ENCODE data around the gene WDR70. TPM values are rescaled to one million over a fixed set of nuclear protein-coding genes. Genes with fewer than 3 reads are reported as not detected.

The WDR70 gene
- total RNA-seq, 1 experiment from 2014 or later: 40.2 TPM

DNA sequence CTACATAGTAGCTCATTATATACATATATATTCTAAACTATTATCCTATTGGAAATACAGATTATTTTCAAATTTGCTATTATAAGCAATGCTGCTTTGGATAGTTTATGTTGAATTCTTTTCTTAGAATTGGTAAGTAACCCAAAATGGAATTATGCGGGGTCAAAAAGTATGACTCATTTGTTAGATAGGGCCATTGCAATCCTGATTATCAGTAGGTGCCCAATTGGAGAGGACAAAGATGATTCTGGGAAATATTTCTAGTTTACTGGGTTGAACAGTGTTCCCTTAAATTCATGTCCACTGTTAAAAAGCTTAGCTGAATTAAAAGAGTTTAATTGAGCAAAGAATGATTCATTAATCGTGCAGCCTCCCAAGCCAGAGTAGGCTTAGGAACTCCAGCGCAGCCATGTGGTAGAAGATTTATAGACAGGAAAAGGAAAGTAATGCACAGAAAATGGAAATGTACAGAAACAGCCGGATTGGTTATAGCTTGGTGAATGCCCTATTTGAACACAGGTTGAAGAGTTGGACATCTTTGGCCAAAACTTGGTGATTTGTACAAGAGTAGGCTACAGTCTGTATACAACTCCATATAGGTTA is 379.0 kb downstream of the WDR70 start:
- no peaks in the 10 kb centered on the region for H3K36me3 ChIP-seq (ENCODE audit: control insufficient read depth, insufficient read depth, low read length)
- no peaks in the 10 kb centered on the region for H3K9me3 ChIP-seq
- POLR2A ChIA-PET: no interaction called here
- intact Hi-C loops (cut with micrococcal nuclease; ENCODE audit: unreplicated experiment): no loop called here
- Mint-ChIP-seq H3K27me3 (ENCODE audit: insufficient read depth, unreplicated experiment) (no peaks in the 10 kb centered on the region), H3K4me1 (ENCODE audit: low read depth, unreplicated experiment) (no peaks in the 10 kb centered on the region), H3K27ac (ENCODE audit: unreplicated experiment) (no peak overlapping the region), H3K36me3 (ENCODE audit: insufficient read depth, unreplicated experiment) (no peaks in the 10 kb centered on the region), H3K9me3 (ENCODE audit: unreplicated experiment) (no peaks in the 10 kb centered on the region), H3K4me3 (ENCODE audit: unreplicated experiment) (no peak overlapping the region)
- DNase-seq: no peak
- H3K4me3 ChIP-seq (ENCODE audit: low read depth, low read length): no peak overlapping the region
- no peaks in the 10 kb centered on the region; the same call in 1 of the 2 replicates for H3K4me1 ChIP-seq
- TF ChIP-seq, protein P1, sequence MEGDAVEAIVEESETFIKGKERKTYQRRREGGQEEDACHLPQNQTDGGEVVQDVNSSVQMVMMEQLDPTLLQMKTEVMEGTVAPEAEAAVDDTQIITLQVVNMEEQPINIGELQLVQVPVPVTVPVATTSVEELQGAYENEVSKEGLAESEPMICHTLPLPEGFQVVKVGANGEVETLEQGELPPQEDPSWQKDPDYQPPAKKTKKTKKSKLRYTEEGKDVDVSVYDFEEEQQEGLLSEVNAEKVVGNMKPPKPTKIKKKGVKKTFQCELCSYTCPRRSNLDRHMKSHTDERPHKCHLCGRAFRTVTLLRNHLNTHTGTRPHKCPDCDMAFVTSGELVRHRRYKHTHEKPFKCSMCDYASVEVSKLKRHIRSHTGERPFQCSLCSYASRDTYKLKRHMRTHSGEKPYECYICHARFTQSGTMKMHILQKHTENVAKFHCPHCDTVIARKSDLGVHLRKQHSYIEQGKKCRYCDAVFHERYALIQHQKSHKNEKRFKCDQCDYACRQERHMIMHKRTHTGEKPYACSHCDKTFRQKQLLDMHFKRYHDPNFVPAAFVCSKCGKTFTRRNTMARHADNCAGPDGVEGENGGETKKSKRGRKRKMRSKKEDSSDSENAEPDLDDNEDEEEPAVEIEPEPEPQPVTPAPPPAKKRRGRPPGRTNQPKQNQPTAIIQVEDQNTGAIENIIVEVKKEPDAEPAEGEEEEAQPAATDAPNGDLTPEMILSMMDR (IDR thresholded peaks at IDR 0.05; ENCODE audit: insufficient read depth in 1 of 2, low read depth in 1 of 2, low read length in 1 of 2, severe bottlenecking in 1 of 2, unreplicated experiment in 1 of 2): no peak
- CTCF ChIA-PET: no interaction called here
- BruUV-seq (replicated peaks): no TSS peak
- H3K27me3 ChIP-seq (replicated peaks; ENCODE audit: control insufficient read depth, insufficient read depth, low read length): no peaks in the 10 kb centered on the region

DNA sequence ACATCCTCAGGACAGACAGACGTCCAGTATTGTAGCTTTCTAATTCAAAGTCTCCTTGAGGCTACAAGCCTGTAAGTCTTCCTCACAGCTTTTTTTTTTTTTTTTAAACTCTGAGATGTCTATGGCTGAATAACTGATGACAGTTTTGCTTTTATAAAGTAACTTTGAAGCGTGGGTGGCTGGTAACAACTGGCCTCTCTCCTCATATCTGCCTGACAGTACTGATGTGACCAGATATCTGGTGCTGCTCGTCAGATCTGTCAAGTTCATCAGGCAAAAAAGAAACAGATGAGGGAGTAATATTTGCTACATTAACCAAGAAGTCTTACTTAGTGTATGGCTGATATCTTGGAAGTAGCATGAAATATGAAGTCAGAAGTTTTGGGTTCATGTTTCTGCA is 388.1 kb downstream of the WDR70 start:
- CTCF ChIA-PET: no interaction called here
- POLR2A ChIA-PET: no interaction called here
- intact Hi-C loops (cut with micrococcal nuclease; ENCODE audit: unreplicated experiment): no loop called here
- Mint-ChIP-seq H3K27ac (ENCODE audit: unreplicated experiment) (no peak overlapping the region), H3K9me3 (ENCODE audit: unreplicated experiment) (no peaks in the 10 kb centered on the region), H3K36me3 (ENCODE audit: insufficient read depth, unreplicated experiment) (no peaks in the 10 kb centered on the region), H3K27me3 (ENCODE audit: insufficient read depth, unreplicated experiment) (no peaks in the 10 kb centered on the region), H3K4me1 (ENCODE audit: low read depth, unreplicated experiment) (no peaks in the 10 kb centered on the region), H3K4me3 (ENCODE audit: unreplicated experiment) (no peak overlapping the region)
- DNase-seq: no peak
- BruUV-seq (replicated peaks): no TSS peak
- H3K4me3 ChIP-seq (ENCODE audit: low read depth, low read length): no peak overlapping the region
- TF ChIP-seq, protein P1 (IDR thresholded peaks at IDR 0.05; ENCODE audit: insufficient read depth in 1 of 2, low read depth in 1 of 2, low read length in 1 of 2, severe bottlenecking in 1 of 2, unreplicated experiment in 1 of 2): no peak
- H3K27me3 ChIP-seq (replicated peaks; ENCODE audit: control insufficient read depth, insufficient read depth, low read length): no peaks in the 10 kb centered on the region
- no peaks in the 10 kb centered on the region for H3K4me1 ChIP-seq
- no peaks in the 10 kb centered on the region; the same call in 1 of the 2 replicates for H3K9me3 ChIP-seq
- H3K36me3 ChIP-seq (ENCODE audit: control insufficient read depth, insufficient read depth, low read length): no peaks in the 10 kb centered on the region

DNA sequence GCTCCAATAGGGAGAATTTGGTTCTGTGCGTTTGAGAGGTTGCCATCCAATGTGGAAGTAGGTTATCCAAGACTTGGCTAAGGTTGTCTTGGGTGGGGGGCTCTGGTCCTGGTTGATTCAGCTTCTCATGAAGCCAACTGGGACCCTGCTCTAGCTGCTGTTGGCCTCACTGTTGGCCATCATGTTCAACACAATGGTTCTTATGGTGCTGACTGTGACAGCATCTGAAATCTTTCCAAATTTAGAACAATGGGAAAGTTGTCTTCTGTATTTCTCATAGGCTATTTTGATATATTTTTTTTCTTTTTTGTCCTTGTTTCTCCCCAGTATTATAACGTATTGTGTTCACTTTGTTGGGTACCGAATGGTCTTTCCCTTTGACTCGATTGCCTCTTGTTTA is 388.8 kb downstream of the WDR70 start:
- intact Hi-C loops (cut with micrococcal nuclease; ENCODE audit: unreplicated experiment): no loop called here
- Histone ChIP-seq H3K27me3 (replicated peaks; ENCODE audit: control insufficient read depth, insufficient read depth, low read length) (no peaks in the 10 kb centered on the region), H3K4me1 (no peaks in the 10 kb centered on the region), H3K9me3 (no peaks in the 10 kb centered on the region; the same call in 1 of the 2 replicates), H3K36me3 (ENCODE audit: control insufficient read depth, insufficient read depth, low read length) (no peaks in the 10 kb centered on the region), H3K4me3 (ENCODE audit: low read depth, low read length) (no peak overlapping the region)
- Mint-ChIP-seq H3K4me3 (ENCODE audit: unreplicated experiment) (no peak overlapping the region), H3K36me3 (ENCODE audit: insufficient read depth, unreplicated experiment) (no peaks in the 10 kb centered on the region), H3K27me3 (ENCODE audit: insufficient read depth, unreplicated experiment) (no peaks in the 10 kb centered on the region), H3K9me3 (ENCODE audit: unreplicated experiment) (no peaks in the 10 kb centered on the region), H3K4me1 (ENCODE audit: low read depth, unreplicated experiment) (no peaks in the 10 kb centered on the region), H3K27ac (ENCODE audit: unreplicated experiment) (no peak overlapping the region)
- no TSS peak for BruUV-seq (replicated peaks)
- ChIA-PET CTCF (no interaction called here), POLR2A (no interaction called here)
- no peak for DNase-seq
- TF ChIP-seq, protein P1 (IDR thresholded peaks at IDR 0.05; ENCODE audit: insufficient read depth in 1 of 2, low read depth in 1 of 2, low read length in 1 of 2, severe bottlenecking in 1 of 2, unreplicated experiment in 1 of 2): no peak
